ENCODE measurements around the gene CELSR1.

Gene CELSR1

DNA sequence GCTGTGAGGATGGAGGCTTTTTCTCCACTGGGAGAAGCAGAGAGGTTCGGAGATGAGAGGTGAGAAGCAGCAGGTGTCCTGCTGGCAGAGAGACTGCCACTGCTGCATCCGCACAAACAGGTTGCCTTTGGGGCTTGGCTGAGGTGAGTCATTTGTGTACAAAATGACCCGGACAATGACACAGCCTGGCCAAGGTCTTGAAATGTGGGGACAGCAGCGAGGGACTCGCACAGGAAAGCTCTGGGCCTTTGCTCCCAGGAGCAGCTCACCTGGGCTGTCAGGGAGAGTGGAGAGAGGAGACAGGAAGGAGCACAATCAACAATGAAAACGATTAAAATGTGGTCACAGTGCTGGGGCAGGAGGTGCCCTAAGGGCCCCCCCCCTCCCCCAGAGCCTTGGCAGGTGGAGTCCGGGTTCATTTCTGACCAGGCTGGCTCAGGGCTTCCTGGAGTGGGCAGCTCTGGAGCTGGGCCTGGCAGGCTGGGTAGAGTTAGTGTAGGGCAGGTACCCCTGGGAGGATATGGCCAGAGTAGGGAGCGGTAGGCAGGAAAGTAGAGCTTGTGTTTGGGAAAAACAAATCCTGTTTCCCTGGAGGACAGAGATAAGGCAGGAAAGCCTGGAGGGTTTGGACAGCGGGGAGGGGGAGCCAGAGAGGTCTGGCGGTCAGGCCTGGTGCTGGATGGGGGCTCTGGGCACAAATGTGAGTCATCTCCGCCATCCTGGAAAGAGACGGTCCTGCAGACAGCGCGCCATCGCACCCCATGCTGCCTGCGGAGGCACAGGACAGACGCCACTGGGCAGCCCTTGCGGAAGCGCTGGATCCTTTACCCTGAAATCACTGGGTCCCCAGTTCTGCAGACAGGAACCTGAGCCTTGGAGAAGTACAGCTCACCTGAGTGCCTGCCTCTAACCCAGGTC, 37.8 kb upstream of the CELSR1 start:
- no peak for DNase-seq

DNA sequence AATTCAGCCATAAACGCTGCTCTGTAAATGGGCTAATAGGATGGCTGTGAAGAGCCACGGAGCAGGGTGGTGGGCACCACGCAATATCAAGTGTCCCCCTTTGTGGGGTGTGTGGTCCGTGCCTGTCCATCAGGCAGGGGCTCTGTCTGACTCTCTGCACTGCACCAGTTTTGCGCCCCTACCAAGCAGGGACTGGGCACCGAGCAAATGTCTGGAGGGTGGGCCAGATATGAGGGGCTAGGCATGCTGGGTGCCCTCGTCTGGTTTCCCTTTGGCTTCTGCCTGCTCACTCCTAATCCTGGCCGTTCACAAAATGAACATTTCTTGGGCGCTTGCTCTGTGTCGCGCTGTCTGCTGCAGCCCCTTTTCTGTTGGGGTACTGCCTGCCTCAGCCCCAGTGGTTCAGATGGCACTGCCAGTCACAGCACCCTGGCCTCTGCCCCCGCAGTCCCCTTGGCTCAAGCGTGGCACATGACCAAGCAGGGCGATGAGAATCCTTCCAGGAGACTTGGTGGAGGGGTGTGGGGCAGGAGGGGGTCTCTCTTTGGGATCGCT, 37.1 kb upstream of the CELSR1 start:
- no peak for DNase-seq

DNA sequence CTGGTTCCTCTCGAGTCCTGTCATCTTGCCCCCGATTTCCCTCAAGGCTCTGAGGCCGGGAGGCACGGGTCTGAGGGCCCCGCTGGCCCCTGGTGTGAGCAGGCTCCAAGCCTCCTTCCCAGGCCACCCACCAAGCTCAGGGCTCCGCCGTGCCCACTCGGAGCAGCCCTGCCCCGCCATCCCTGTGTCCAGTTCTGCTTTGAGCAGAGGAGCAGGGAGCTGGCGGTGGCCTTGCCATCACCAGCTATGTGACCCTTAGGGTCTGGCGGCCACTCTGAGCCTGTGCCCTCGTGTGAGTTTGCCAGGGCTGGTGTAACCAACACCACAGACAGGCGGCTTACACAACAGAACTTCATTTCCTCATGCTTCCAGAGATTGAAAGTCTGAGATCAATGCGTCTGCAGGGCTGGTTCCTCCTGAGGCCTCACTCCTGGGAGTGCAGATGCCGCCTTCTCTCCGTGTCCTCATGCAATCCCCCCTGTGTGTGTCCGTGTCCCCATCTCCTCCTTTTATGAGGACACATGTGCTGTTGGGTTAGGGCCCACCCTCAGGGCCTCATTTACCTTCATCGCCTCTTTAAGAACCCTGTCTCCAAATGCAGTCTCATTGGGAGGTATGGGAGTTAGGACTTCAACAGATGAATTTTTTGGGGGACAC, 36.5 kb upstream of the CELSR1 start:
- peak; percentile 65 to 71 (median 65) for DNase-seq

DNA sequence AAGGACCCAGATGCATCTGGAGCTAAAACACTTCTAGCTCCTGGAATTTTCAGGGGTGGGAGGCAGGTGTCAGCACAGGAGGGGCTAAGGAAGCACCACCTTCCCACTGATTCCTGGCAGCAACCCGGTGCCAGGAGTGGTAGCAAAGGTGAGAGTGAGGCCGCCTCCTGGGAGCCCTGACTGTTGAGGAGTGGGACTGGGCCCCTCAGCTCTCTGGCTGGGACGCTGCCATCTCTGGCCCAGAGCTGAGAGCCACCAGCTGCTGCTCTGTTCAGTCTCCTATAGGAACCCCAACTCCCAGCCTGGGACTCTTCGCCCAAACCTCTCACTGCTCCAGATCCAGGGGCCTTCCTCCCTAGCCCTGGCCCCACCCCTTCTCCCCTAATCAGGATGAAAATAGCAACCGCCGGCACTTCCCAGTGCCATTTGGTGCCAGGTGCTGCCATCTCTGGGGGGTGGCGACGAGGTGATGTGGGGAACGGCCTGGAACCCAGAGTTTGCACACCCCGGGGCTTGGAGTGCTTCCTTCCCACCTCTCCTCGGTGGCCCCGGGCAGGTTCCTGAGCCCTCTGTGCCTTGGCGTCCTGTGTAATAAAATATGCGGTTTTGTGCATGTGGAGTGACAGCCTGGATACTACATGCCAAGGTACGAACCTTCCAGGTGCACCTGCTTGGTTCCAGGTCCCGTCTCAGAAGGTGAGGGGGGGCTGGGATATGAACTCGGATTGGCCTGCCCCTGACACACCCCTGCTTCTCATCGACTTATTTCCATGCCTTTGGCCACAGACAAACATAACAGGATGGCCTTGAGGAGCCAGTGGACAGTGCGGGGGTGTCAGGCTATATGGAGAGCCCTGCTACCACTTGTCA, 35.7 kb upstream of the CELSR1 start:
- no peak for DNase-seq

DNA sequence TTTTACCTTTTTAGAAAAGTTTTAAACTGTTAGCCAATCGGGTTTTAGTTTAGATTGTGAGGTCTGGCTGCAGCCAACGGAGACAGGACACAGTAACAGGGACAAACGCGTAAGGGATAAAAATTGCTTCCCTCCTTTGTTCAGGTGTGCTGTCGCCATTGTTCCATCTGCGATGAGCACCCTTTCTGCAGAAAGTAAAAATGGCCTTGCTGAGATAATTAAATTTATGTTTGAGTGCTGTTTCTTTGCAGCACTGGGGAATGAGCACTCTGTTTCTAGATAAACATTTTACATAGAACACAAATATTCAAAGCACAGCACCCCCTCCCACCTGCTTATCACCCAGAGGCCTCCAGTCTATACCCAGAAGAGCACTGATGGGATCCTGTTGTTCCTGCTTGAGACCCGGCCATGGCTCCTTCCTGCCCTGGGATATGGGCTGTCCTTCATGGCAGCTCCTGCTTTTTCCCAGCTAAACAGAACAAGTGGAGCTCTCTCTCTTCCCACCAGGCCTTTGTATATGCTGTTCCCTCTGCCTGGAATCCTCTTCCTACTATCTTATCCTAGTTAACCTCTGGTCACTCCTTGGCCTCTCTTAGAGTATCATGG, 34.3 kb upstream of the CELSR1 start:
- no peak for DNase-seq

DNA sequence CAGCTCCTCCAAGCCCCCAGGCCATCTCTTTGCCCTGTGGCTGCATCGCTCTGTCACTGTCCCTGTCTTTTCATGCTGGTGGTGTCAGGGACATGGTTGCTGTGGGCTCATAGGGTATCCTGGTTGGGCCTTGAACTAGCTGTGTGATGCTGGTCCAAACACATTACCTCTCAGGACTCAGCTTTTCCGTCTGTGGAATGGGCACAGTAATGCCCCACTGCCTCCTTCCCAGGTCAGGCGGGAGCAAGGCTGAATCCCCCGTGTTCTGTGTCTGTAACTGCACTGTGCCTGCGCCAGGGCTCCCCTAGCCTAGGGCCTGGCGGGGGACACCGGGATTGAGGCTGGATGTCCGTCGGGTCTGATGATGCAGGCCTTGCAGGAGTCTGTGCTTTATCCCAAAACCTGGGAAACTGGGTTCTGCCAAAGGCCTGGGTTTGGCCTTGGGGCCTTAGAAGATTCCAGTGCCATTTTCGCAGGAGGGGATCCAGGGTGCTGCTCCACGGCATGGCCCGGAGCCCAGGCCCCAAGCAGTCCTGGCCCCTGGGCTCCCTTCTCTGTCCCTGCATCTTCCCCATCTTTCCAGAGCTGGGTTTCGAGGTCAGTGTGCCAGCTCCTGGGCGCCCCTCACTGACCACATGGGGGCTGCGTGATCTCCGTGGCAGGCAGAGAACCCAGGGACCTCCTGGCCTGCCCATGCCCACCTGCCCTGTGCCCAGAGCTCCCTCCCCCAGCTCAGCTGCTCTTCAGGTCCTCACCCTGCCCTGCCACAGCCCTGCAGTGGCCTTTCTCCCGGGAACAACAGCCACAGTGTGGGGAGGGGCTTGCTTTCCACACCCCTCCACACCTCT, 32.7 kb upstream of the CELSR1 start:
- DNase-seq, result no peak

DNA sequence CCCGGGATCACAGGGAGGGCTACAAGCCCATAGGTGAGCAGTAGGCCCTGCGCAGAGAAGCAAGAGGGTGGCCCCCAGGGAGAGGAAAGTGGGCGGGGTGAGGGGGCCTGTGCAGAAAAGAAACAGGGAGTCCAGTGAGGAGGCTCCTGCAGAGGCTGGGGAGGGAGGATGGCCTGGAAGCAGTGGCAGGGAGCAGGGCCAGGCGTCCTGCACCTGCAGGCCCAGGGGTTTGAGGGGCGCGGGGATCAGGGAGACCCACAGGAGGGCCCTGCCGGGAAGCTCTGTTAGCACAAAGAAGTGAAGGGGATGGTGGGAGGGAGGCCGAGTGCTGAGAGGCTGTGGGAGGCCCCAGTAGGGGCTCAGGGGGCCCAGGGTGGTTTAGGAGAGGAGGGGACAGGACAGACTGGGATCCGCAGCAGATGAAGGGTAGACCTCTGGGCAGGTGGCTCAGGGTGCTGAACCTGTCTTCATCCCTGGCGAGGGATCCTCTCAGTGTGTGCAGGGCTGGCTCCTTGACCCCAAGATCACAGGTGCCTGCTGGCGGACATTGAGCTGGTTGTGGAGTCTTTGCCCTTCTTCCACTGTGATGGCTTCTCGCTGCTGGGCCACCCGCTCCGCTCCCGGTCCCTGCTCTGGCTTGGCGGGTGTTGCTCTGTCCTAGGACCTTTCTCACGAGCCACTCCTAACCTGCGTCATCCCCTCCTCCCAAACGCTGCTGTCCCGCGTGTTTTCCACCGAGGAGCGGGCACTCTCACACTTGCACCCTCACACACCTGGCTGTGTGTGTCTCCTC, 31.8 kb upstream of the CELSR1 start:
- no peak for DNase-seq

DNA sequence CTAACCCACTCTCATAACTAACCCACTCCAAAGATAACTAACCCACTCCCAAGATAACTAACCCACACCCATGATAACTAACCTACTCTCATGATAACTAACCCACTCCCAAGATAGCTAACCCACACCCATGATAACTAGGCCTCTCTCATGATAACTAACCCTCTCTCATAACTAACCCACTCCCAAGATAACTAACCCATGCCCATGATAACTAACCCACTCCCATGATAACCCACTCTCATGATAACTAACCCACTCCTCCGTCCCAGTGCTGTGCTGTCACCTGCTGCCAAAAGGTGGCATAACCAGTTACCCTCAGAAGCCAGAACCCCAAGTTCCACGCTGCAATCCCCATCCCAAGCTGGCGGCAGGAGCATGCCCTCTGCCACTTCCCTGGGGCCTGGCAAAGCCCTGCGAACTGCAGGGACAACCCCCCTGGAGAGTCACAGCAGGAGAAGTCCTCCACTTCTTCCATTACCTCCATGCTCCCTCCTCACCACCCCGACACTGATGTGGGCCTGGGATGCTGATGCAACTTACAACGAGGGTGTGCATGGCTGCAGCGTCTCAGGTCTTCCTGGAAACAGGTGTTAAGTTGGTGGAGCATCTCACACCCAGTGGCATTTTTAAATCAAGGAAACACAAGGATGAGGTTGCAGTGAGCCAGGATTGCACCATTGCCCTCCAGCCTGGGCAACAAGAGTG, 30.8 kb upstream of the CELSR1 start:
- DNase-seq, result no peak

DNA sequence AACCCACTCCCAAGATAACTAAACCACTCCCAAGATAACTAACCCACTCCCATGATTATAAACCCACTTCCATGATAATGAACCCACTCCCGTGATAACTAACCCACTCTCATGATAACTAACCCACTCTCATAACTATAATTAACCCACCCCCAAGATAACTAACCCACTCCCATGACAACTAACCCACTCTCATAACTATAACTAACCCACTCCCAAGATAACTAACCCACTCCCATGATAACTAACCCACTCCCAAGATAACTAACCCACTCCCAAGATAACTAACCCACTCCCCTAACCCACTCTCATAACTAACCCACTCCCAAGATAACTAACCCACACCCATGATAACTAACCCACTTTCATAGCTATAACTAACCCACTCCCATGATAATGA, 30.1 kb upstream of the CELSR1 start:
- no peak for DNase-seq

DNA sequence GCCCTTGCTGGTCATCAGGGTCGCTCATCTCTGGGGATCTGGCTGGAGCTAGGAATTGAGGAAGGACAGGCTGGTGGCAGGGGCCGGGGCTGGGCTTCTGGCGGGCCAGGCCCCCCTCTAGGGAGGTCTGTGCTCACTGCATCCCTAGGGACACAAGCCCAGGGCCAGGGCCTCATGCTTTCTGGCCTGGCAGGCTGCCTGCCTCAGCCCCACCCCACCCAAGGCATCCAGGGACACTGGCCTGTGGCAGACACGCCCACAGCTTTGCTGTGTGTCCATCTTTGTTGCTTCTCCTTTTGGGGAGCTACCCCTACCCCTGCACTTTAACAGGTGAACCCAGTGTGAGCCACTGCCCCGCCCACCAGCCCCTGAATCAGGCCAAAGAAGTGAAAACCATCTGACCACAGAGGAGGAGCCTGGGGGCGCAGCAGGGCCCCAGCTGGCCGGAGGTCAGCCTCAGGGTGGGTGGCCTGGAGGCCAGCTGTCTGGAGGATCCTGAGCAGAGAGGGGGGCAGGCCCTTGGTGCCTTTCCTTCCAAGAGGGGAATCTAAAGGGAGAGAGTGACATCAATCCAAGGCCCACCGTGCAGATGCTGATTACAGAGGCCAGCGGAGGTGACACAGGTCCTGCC, 26.8 kb upstream of the CELSR1 start:
- no peak for DNase-seq

DNA sequence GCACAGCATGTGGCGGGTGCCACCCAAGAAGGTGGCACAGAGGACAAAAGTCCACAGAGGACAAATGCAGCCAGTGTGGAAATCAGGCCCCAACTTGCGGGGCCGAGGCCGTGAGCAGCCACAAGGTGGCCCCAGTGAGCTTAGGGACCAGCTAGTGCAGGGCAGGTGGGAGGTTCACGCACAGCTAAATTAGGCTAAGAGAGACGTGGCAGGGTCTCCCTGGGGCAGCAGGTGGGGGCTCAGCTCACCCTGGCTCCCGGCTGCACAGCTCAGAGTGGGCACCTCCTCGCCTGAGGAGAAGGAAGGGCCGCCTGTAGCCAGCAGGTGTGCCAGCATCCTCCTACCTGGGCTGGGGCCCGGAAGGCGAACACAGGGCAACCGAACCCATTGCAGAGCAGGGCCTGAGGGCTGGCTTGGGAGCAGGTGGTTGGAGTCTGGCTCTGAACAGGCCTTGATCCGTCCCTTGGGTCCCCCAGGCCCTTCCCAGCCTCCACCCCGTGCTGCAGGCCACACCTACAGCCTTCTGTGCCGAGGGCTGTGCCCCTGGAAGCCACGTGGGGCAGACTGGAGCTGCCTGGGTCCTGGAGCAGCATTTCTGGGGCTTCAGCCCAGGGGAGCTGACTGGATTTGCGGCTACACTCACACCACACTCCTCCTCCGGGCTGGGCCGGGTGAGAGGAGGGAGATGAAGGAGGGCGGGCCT, 26.1 kb upstream of the CELSR1 start:
- DNase-seq, result peak; percentile 67 to 88 (median 83)

DNA sequence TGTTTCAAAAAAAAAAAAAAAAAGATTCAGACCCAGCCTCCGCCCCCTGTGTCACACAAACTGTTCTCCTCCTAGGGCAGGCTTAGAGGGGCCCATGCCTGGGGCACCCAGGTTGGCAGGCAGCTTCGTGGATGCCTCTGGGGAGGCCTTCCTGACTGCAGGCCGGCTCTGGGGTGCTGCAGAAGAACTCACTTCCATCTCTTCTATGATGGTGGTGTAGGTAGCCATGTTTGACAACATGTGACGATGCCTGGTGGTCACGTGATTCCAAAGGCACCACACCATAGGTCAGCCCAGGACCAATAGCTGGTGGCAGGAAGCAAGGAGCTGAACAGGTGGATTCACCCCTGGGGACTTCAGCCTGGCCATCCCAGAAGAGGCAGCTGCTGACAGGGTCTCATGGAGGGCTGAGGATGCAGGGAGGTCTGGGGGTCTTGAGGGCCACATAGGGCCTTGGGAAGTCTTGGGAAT, 24.1 kb upstream of the CELSR1 start:
- DNase-seq, result peak; percentile 38 to 52 (median 48)

DNA sequence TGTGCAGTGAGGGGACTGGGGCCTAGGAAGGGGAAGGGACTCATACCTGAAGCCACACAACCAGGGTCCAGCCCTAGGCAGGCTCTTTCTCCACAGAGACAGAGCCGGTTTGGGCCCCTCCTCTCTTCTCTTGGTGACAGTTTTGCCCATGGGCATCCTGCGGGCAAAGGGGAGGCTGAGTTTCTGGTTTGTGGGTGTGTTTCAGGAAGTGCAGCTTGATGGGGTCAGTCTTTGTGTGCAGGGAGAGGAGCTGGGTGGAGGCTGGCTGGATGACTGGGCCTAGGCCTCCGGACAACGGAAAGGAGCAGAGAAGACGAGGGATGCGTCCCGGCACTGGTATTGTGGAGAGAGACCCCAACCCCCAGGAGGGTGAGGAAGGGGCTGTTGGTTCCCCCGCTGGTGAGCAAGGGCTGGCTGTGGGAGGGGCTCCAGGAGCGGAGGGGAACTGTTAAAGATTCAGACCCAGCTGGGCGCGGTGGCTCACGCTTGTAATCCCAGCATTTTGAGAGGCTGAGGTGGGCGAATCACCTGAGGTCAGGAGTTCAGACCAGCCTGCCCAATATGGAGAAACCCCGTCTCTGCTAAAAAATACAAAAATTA, 23.4 kb upstream of the CELSR1 start:
- peak in 2 of 3 donors; percentile 26 to 36 for DNase-seq

DNA sequence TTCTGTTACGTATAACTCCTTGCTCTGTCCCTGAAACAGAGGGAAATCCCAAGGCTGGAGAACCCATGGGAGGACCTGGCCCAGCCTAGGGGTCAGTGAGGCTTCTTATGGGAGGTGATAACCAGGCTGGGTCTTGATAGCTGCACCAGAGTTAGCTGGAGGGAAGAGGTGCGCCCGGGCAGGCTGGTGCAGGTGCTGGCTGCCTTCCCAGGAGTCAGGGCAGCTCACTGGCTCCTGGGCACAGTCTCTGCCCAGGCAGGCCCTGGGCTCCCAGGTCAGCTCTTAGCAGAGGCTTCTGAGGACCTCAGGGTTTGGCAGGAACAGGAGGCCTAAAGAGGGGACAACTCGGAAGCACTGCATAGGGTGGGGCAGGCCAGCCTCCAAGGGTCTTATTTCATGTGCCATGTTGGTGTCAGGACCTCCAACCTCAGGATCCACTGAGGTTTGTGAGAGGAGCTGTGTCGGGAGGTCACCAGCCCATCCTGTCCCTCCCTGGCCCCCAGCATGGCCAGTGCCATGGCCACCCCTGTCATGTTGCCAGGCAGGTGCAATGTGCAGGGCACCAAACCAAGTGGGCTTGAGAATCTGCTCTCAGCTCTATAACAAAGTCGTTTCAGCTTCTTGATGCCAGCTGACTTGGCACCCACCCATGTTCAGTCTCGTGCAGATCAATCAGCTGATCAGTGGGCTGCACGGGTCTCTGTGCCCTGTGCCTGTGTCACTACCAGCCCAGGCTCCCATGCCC, 20.5 kb upstream of the CELSR1 start:
- DNase-seq, result no peak

DNA sequence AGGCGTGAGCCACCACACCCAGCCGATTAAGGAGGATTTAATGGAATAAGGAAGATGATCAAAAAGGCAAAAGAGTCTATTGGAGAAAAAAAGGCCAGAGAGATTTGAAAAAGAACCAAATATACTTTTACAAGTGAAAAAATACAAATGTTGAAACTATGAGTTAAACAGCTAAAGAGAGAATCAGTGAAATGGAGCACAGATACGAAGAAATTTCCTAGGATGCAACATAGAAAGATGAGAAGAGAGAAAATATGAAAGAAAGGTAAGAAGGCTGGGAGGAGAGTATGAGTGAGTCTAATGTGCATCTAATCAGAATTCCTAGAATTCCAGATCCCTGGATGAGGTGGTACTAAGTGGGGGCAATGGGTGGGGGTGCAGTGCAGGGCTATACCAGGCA, 19.4 kb upstream of the CELSR1 start:
- DNase-seq, result no peak

DNA sequence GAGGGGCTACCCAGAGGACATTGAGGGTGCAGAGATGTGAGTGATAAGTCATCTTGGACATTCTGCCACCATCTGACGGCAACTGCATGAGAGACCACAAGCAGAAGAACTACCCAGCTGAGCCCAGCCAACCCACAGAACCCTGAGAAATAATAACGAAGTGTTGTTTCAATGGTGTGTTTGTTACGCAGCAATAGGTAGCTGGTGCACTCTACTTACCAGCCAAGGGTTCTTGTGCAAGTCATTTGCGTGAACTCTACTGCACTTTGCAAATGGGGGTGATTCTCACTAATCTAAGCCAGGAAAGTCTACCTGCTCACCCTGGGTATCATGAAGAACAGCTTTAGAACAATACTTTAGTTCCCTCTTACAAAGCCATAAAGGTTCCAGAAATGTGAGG, 15.8 kb upstream of the CELSR1 start:
- DNase-seq, result no peak

DNA sequence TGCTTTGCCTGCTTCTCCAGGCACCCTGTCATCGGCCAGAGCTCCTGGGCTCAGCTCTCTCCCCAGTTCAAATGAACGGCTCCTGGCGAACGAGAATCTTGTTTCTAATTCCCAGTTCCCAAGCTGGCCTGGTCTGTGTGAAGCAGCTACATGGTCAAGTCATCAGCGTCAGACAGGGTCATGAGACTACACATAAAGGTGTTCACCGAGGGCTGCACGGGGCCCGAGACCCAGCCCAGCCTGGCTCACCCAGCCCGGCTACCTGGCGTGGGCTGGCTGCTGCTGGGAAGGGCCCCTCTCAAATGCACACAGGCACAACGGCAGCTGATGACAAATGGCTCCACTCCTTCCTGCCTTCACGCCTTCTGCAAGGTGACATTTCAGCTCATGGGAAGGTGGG, 14.6 kb upstream of the CELSR1 start:
- no peak for DNase-seq

DNA sequence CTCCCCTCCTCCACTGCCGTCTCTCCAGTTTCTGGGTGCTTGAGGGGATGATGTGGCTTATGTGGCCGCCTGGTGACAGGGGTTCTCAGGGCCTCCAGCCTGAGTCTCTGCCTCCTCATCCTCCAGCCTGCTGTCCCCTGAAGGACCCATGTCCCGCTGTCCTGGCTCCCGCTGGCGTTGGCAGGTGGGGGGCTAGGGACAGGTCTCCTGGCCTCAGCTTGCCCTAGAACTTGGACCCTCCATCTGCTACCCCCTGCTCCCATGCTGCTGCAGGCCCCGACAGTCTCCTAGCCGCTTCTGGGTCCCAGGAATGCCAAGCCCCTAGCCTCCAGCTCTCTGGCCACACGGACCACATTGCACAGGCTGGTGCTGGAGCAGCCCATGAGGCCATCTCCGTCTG, 13.9 kb upstream of the CELSR1 start:
- no peak for DNase-seq
